Measurements from ENCODE around the gene PSMF1.

PSMF1 gene

GRCh38 chr20:1123666-1124065 lies 5.3 kb downstream of the PSMF1 start:
- Histone ChIP-seq H3K9me2 (replicated peaks; ENCODE audit: control insufficient read depth, low read length) (no peaks in the 10 kb centered on the region), H3K9me3 (ENCODE audit: control insufficient read depth, insufficient read depth, low read length) (no peaks in the 10 kb centered on the region), H3F3A (ENCODE audit: control insufficient read depth, insufficient read depth) (no peaks in the 10 kb centered on the region), H3K4me3 (ENCODE audit: low read length) (no peak overlapping the region), H3K4me1 (ENCODE audit: control insufficient read depth, low read length) (peaks cover 33% of the 10 kb centered on the region), H3K79me2 (ENCODE audit: control insufficient read depth, low read length) (peaks cover 66% of the 10 kb centered on the region), H3K36me3 (ENCODE audit: control insufficient read depth, low read length) (peaks cover 81% of the 10 kb centered on the region), H3K4me2 (ENCODE audit: low read length) (no peak overlapping the region), H3K27me3 (ENCODE audit: control insufficient read depth, low read length) (no peaks in the 10 kb centered on the region), H3K27ac (ENCODE audit: low read depth, low read length) (no peak overlapping the region), H4K20me1 (ENCODE audit: control insufficient read depth, insufficient read depth, low read depth, low read length) (0 out of 2 replicates have a peak, but pooled peaks cover 6% of the 10 kb centered on the region)
- TF ChIP-seq, protein P1, sequence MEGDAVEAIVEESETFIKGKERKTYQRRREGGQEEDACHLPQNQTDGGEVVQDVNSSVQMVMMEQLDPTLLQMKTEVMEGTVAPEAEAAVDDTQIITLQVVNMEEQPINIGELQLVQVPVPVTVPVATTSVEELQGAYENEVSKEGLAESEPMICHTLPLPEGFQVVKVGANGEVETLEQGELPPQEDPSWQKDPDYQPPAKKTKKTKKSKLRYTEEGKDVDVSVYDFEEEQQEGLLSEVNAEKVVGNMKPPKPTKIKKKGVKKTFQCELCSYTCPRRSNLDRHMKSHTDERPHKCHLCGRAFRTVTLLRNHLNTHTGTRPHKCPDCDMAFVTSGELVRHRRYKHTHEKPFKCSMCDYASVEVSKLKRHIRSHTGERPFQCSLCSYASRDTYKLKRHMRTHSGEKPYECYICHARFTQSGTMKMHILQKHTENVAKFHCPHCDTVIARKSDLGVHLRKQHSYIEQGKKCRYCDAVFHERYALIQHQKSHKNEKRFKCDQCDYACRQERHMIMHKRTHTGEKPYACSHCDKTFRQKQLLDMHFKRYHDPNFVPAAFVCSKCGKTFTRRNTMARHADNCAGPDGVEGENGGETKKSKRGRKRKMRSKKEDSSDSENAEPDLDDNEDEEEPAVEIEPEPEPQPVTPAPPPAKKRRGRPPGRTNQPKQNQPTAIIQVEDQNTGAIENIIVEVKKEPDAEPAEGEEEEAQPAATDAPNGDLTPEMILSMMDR (IDR thresholded peaks at IDR 0.05; ENCODE audit: low read depth, low read length, poor library complexity, severe bottlenecking) = no peak
- TF ChIP-seq EZH2phosphoT487 (IDR thresholded peaks at IDR 0.05; ENCODE audit: borderline replicate concordance, low read length) = no peak

- H3K27ac ChIP-seq (ENCODE audit: low read depth, low read length) = no peak overlapping the region
- H3K27me3 ChIP-seq (ENCODE audit: control insufficient read depth, low read length) = no peaks in the 10 kb centered on the region
- peaks cover 59% of the 10 kb centered on the region for H3K79me2 ChIP-seq (ENCODE audit: control insufficient read depth, low read length)
- no peak overlapping the region for H3K4me2 ChIP-seq (ENCODE audit: low read length)
- 0 out of 2 replicates have a peak, but pooled peaks cover 6% of the 10 kb centered on the region for H4K20me1 ChIP-seq (ENCODE audit: control insufficient read depth, insufficient read depth, low read depth, low read length)
- peaks cover 78% of the 10 kb centered on the region for H3K36me3 ChIP-seq (ENCODE audit: control insufficient read depth, low read length)
- H3K9me2 ChIP-seq (replicated peaks; ENCODE audit: control insufficient read depth, low read length) = no peaks in the 10 kb centered on the region
- no peaks in the 10 kb centered on the region for H3K9me3 ChIP-seq (ENCODE audit: control insufficient read depth, insufficient read depth, low read length)
- no peaks in the 10 kb centered on the region for H3F3A ChIP-seq (ENCODE audit: control insufficient read depth, insufficient read depth)
- H3K4me3 ChIP-seq (ENCODE audit: low read length) = no peak overlapping the region
- TF ChIP-seq, protein P1 (IDR thresholded peaks at IDR 0.05; ENCODE audit: low read depth, low read length, poor library complexity, severe bottlenecking) = no peak
- no peak for TF ChIP-seq EZH2phosphoT487 (IDR thresholded peaks at IDR 0.05; ENCODE audit: borderline replicate concordance, low read length)
- peaks cover 30% of the 10 kb centered on the region for H3K4me1 ChIP-seq (ENCODE audit: control insufficient read depth, low read length)
Measured at GRCh38 chr20:1124421-1124820, 6.0 kb downstream of the PSMF1 start.

GRCh38 chr20:1125277-1125676 lies 6.9 kb downstream of the PSMF1 start:
- Histone ChIP-seq H3K4me2 (ENCODE audit: low read length) (no peak overlapping the region), H3K9me2 (replicated peaks; ENCODE audit: control insufficient read depth, low read length) (no peaks in the 10 kb centered on the region), H3K27me3 (ENCODE audit: control insufficient read depth, low read length) (no peaks in the 10 kb centered on the region), H3K36me3 (ENCODE audit: control insufficient read depth, low read length) (peaks cover 79% of the 10 kb centered on the region), H3K9me3 (ENCODE audit: control insufficient read depth, insufficient read depth, low read length) (no peaks in the 10 kb centered on the region), H3K79me2 (ENCODE audit: control insufficient read depth, low read length) (peaks cover 50% of the 10 kb centered on the region), H4K20me1 (ENCODE audit: control insufficient read depth, insufficient read depth, low read depth, low read length) (0 out of 2 replicates have a peak, but pooled peaks cover 3% of the 10 kb centered on the region), H3K4me3 (ENCODE audit: low read length) (no peak overlapping the region), H3K27ac (ENCODE audit: low read depth, low read length) (no peak overlapping the region), H3F3A (ENCODE audit: control insufficient read depth, insufficient read depth) (no peaks in the 10 kb centered on the region), H3K4me1 (ENCODE audit: control insufficient read depth, low read length) (peaks cover 21% of the 10 kb centered on the region)
- TF ChIP-seq EZH2phosphoT487 (IDR thresholded peaks at IDR 0.05; ENCODE audit: borderline replicate concordance, low read length) = no peak
- TF ChIP-seq, protein P1 (IDR thresholded peaks at IDR 0.05; ENCODE audit: low read depth, low read length, poor library complexity, severe bottlenecking) = no peak

All from DOHH2 (cell line).